Loucy (cell line): ENCODE measurements around the gene SERGEF.

Experiments
- EZH2phosphoT487 ChIP-seq: fragments of 200-600 bp; IDR thresholded peaks from 2 replicates; pipeline ENCODE4 v1.6.1; 2018; ENCODE audit warnings: antibody characterized with exemption, mild to moderate bottlenecking, moderate library complexity, borderline replicate concordance
- TF ChIP-seq, protein P1 (sequence below): fragments of 200-600 bp; sonication (generic); conservative IDR thresholded peaks from 2 replicates; pipeline ENCODE4 v1.5.1; 2014; ENCODE audit warnings: mild to moderate bottlenecking, antibody characterized with exemption, low read length

DNA sequence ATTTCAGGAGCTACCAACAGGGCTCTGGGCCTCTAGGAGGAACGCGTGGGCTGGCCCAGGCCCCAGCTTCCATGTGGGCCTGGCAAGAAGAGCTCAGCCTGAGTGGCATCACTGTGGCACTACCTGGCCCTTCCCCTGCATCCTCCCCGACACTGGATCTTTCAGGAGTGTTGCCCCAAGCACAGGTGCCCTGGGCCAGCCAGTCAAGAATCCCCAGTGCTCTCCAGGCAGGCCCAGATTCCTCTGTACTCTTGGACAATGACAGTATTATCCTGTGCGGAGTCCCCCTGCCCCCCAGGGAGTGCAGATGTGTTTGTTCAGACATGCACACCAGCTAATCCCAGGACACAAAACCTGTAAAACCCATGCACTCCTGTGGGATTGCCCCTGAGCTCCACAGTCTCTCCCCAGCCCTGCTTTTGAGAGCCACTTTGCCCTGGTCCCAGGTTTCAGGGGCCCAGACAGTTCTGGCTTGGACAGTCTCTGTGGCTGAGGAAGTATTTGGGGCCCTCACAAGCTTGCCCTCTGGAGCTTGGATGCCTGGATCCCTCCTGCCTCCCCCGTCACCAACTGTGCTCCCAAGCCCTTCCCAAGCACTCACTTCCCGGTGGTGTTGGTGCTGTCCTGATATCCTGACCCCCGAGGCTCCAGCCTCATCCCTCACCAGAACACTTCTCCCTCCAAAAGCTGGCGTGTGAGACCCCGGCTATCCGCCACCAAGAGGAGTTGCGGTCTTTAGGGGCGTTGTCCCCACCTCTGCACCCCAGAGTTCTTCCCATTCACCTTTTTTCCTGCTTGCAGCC lies 238.4 kb downstream of the SERGEF start:
- TF ChIP-seq, protein P1, sequence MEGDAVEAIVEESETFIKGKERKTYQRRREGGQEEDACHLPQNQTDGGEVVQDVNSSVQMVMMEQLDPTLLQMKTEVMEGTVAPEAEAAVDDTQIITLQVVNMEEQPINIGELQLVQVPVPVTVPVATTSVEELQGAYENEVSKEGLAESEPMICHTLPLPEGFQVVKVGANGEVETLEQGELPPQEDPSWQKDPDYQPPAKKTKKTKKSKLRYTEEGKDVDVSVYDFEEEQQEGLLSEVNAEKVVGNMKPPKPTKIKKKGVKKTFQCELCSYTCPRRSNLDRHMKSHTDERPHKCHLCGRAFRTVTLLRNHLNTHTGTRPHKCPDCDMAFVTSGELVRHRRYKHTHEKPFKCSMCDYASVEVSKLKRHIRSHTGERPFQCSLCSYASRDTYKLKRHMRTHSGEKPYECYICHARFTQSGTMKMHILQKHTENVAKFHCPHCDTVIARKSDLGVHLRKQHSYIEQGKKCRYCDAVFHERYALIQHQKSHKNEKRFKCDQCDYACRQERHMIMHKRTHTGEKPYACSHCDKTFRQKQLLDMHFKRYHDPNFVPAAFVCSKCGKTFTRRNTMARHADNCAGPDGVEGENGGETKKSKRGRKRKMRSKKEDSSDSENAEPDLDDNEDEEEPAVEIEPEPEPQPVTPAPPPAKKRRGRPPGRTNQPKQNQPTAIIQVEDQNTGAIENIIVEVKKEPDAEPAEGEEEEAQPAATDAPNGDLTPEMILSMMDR, result no peak
- no peak for TF ChIP-seq EZH2phosphoT487
